Measurements from ENCODE around the gene PAWR. TPM values are rescaled to one million over a fixed set of nuclear protein-coding genes. Genes with fewer than 3 reads are reported as not detected.
"Not testable (repeated sequence)": the region's sequence is repeated elsewhere in the genome, so short reads cannot be mapped to it uniquely, and the experiment has no call there.

The PAWR gene
- polyA plus RNA-seq, 1 donor (not counting 4 experiments of a cell fraction or from before 2014, with no cell fraction given) = 41.1 TPM

- no peak overlapping the region for H3K9ac ChIP-seq (ENCODE audit: control insufficient read depth, extremely low read depth, insufficient read depth, low read length)
- H3K4me3 ChIP-seq (ENCODE audit: control insufficient read depth in 2 of 3, extremely low read depth in 1 of 3, insufficient read depth in 2 of 3, low read depth in 1 of 3, low read length in 3 of 3) = no peak overlapping the region
- no peak overlapping the region for H3K27ac ChIP-seq (ENCODE audit: control insufficient read depth, insufficient read depth, low read length)
- peaks cover 2% of the 10 kb centered on the region for H3K4me1 ChIP-seq (ENCODE audit: control insufficient read depth, extremely low read depth, insufficient read depth, low read length)
- no peaks in the 10 kb centered on the region for H4K20me1 ChIP-seq (ENCODE audit: control insufficient read depth, extremely low read depth, insufficient read depth, low read length)
- H3K9me1 ChIP-seq (ENCODE audit: control insufficient read depth, extremely low read depth, insufficient read depth, low read length) = no peaks in the 10 kb centered on the region
- DNase-seq (ENCODE audit: low read depth, low spot score) (no peak), FAIRE-seq (no peak)
- no peak overlapping the region for H3K4me2 ChIP-seq (ENCODE audit: control insufficient read depth, extremely low read depth, insufficient read depth, low read depth, low read length)
- TF ChIP-seq EZH2 (IDR thresholded peaks at IDR 0.05; ENCODE audit: low read length) (no peak), CTCF (optimal IDR thresholded peaks at IDR 0.05 in 1 of 3, IDR thresholded peaks at IDR 0.05 in 1 of 3, conservative IDR thresholded peaks at IDR 0.05 in 1 of 3; ENCODE audit: extremely low read depth in 1 of 3, insufficient read depth in 2 of 3, low read length in 3 of 3) (no peak)
- H2AFZ ChIP-seq (ENCODE audit: control insufficient read depth, low read length) = no peak overlapping the region
- dilution Hi-C loops (cut with MboI; ENCODE audit: extremely low pct_ligation_motif_present, low sequenced_read_pairs) = no loop called here
- H3K79me2 ChIP-seq (ENCODE audit: control insufficient read depth, insufficient read depth, low read length) = peaks cover 70% of the 10 kb centered on the region
- H3K9me3 ChIP-seq (ENCODE audit: control insufficient read depth, low read depth, low read length) = no peaks in the 10 kb centered on the region
- no peaks in the 10 kb centered on the region for H3K36me3 ChIP-seq (ENCODE audit: control insufficient read depth in 2 of 2, extremely low read depth in 1 of 2, insufficient read depth in 2 of 2, low read length in 2 of 2)
- H3K27me3 ChIP-seq (ENCODE audit: control insufficient read depth, extremely low read depth, insufficient read depth, low read length) = no peaks in the 10 kb centered on the region
Measured at GRCh38 chr12:79629561-79629960, 61.2 kb downstream of the PAWR start.

DNA sequence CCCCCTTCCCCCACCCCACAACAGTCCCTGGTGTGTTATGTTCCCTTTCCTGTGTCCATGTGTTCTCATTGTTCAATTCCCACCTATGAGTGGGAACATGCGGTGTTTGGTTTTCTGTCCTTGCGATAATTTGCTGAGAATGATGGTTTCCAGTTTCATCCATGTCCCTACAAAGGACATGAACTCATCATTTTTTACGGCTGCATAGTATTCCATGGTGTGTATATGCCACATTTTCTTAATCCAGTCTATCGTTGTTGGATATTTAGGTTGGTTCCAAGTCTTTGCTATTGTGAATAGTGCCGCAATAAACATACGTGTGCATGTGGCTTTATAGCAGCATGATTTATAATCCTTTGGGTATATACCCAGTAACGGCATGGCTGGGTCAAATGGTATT lies 64.0 kb downstream of the PAWR start:
- H4K20me1 ChIP-seq (ENCODE audit: control insufficient read depth, extremely low read depth, insufficient read depth, low read length); H3K36me3 ChIP-seq (ENCODE audit: control insufficient read depth in 2 of 2, extremely low read depth in 1 of 2, insufficient read depth in 2 of 2, low read length in 2 of 2); H3K27me3 ChIP-seq (ENCODE audit: control insufficient read depth, extremely low read depth, insufficient read depth, low read length); FAIRE-seq; H3K27ac ChIP-seq (ENCODE audit: control insufficient read depth, insufficient read depth, low read length); H3K9me3 ChIP-seq (ENCODE audit: control insufficient read depth, low read depth, low read length); H3K9me1 ChIP-seq (ENCODE audit: control insufficient read depth, extremely low read depth, insufficient read depth, low read length); H3K4me1 ChIP-seq (ENCODE audit: control insufficient read depth, extremely low read depth, insufficient read depth, low read length); H2AFZ ChIP-seq (ENCODE audit: control insufficient read depth, low read length); dilution Hi-C loops (cut with MboI; ENCODE audit: extremely low pct_ligation_motif_present, low sequenced_read_pairs); H3K4me3 ChIP-seq (ENCODE audit: control insufficient read depth in 2 of 3, extremely low read depth in 1 of 3, insufficient read depth in 2 of 3, low read depth in 1 of 3, low read length in 3 of 3); H3K9ac ChIP-seq (ENCODE audit: control insufficient read depth, extremely low read depth, insufficient read depth, low read length); DNase-seq (ENCODE audit: low read depth, low spot score); H3K4me2 ChIP-seq (ENCODE audit: control insufficient read depth, extremely low read depth, insufficient read depth, low read depth, low read length): not testable (repeated sequence)
- peaks cover 68% of the 10 kb centered on the region for H3K79me2 ChIP-seq (ENCODE audit: control insufficient read depth, insufficient read depth, low read length)

DNA sequence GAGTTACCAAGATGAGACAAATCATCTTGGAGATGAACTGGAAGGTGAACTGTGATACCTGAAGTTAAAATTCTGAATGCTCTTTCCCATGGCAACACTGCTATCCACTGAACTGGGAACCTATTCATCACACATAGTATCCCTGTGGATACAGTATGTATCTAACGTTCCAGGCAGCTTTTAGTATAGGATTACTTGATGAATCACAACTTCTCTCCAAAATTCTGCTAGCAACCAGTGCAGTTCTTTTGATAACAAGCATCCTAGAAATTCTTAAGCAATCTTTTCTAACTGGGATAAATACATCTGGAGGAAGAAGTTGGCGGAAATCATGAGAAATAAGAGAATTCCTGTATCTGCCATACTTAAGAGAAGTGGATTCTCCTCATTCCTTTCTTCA lies 66.4 kb downstream of the PAWR start:
- no peak overlapping the region for H3K9ac ChIP-seq (ENCODE audit: control insufficient read depth, extremely low read depth, insufficient read depth, low read length)
- H3K27me3 ChIP-seq (ENCODE audit: control insufficient read depth, extremely low read depth, insufficient read depth, low read length) = no peaks in the 10 kb centered on the region
- H3K9me1 ChIP-seq (ENCODE audit: control insufficient read depth, extremely low read depth, insufficient read depth, low read length) = no peaks in the 10 kb centered on the region
- no peak overlapping the region for H2AFZ ChIP-seq (ENCODE audit: control insufficient read depth, low read length)
- TF ChIP-seq EZH2 (IDR thresholded peaks at IDR 0.05; ENCODE audit: low read length) (no peak), CTCF (optimal IDR thresholded peaks at IDR 0.05 in 1 of 3, IDR thresholded peaks at IDR 0.05 in 1 of 3, conservative IDR thresholded peaks at IDR 0.05 in 1 of 3; ENCODE audit: extremely low read depth in 1 of 3, insufficient read depth in 2 of 3, low read length in 3 of 3) (no peak)
- H3K4me2 ChIP-seq (ENCODE audit: control insufficient read depth, extremely low read depth, insufficient read depth, low read depth, low read length) = no peak overlapping the region
- dilution Hi-C loops (cut with MboI; ENCODE audit: extremely low pct_ligation_motif_present, low sequenced_read_pairs) = no loop called here
- peaks cover 0 to 7% of the 10 kb centered on the region in 2 experiments for H3K36me3 ChIP-seq (ENCODE audit: control insufficient read depth in 2 of 2, extremely low read depth in 1 of 2, insufficient read depth in 2 of 2, low read length in 2 of 2)
- H3K4me1 ChIP-seq (ENCODE audit: control insufficient read depth, extremely low read depth, insufficient read depth, low read length) = peaks cover 11% of the 10 kb centered on the region
- no peaks in the 10 kb centered on the region for H3K9me3 ChIP-seq (ENCODE audit: control insufficient read depth, low read depth, low read length)
- no peaks in the 10 kb centered on the region for H4K20me1 ChIP-seq (ENCODE audit: control insufficient read depth, extremely low read depth, insufficient read depth, low read length)
- DNase-seq (ENCODE audit: low read depth, low spot score) = no peak
- H3K27ac ChIP-seq (ENCODE audit: control insufficient read depth, insufficient read depth, low read length) = no peak overlapping the region
- no peak for FAIRE-seq
- H3K4me3 ChIP-seq (ENCODE audit: control insufficient read depth in 2 of 3, extremely low read depth in 1 of 3, insufficient read depth in 2 of 3, low read depth in 1 of 3, low read length in 3 of 3) = no peak overlapping the region
- peaks cover 57% of the 10 kb centered on the region for H3K79me2 ChIP-seq (ENCODE audit: control insufficient read depth, insufficient read depth, low read length)
